Measurements from ENCODE around the gene BMP7. TPM values are rescaled to one million over a fixed set of nuclear protein-coding genes. Genes with fewer than 3 reads are reported as not detected.

Gene BMP7
- total RNA-seq = 62.6 TPM

DNA sequence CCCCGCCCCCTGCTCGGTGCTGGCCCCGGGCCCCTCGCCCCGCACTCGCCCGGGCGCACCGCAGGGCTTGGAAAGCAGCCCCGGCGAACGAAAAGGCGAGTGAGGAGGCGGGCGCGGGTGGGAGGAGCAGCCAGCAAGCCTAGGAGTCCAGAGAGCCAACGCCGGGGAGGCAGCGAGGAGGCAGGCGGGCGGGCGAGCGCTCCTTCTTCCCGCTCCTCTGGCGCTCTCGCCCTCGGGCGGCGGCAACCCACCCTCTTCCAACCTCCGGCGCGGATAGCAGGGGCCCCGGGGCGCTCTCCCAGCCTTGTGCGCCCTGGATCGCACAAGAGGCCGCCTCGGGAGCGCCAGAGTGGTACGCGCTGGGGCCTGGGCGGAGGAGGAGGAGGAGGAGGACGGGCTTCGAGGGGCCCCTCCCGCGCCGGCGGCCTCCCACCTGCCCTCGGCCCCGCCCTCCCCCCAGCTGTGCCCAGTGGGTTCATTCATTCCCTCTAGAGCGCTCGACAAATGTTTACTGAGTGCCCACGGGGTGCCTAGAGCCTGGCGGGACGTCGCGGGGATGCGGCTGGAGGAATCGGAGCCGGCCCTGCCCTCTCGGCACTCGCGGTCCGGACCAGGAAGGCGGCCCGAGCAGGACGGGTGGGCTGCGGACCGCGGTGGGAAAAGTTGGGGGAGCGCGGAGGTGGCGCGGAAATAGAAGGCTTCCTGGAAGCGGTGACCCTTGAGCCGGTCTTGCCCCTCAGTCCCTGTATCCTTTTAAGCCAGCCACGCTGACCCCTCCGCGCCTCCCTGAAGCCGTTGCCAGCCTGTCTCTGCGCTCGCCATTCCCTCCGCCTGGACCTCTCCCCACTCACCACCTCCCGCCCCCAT, at the start of gene BMP7:
TSS of gene BMP7 (minus strand) at position 351 of the 867 bp plus-strand sequence. CDS start 519 bp downstream, outside the sequence.

Small RNAs within 50 kb of the gene (small RNA-seq; reads per million reads assigned to genes)
- not detected for gene RF00019 (ENCODE audit: low replicate concordance)

Other genes with a start within 250 kb of the BMP7 start
- gene SPO11, start 63.2 kb upstream of the BMP7 start, total RNA-seq = not detected
- 37.9 TPM for gene RAE1, start 84.6 kb upstream of the BMP7 start, total RNA-seq
- 73.6 TPM for gene RBM38, start 124.8 kb upstream of the BMP7 start, total RNA-seq